ENCODE measurements around the gene YJEFN3. TPM values are rescaled to one million over a fixed set of nuclear protein-coding genes. Genes with fewer than 3 reads are reported as not detected.

Gene YJEFN3, protein sequence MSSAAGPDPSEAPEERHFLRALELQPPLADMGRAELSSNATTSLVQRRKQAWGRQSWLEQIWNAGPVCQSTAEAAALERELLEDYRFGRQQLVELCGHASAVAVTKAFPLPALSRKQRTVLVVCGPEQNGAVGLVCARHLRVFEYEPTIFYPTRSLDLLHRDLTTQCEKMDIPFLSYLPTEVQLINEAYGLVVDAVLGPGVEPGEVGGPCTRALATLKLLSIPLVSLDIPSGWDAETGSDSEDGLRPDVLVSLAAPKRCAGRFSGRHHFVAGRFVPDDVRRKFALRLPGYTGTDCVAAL
- total RNA-seq (2021), result 15.7 and 16.6 TPM in 2 replicates
- long read RNA-seq, partial matches to known transcripts, result 0 of 1 reads
- long read RNA-seq, other reads (novel, unspliced or antisense), result 1 of 1 reads

DNA sequence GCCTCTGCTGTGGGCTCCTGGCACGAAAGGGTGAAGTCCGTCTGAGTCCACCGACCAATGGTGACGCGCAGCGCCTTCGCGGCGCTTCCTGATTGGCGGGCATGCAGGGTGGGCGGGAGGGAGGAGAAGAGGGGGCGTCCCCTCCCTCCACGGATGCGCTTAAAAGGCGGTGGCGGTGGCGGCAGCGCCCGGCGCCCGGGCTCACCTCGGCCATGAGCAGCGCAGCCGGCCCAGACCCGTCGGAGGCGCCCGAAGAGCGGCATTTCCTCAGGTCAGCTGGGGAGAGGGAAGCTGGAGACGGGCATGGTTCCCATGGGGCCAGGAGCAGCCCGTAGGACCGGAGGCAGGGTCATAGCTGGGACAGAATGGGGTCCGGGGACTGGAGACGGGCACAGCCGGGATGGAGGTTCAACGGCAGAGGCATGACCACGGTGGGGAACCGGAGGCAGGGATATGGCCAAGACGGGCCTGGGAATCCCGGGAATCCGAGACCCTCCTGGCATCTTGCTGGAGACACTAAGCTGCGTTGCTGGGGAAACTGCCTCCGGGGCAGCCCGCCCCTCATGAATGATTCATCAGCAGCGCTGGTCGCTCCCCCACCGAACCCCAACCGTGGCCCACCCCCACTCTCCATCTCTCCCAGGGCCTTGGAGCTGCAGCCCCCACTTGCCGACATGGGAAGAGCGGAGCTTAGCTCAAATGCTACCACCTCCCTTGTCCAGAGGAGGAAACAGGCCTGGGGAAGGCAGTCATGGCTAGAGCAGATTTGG is at the start of gene YJEFN3:
Gene YJEFN3 (plus strand): TSS at position 191 of the 770 bp plus-strand sequence. CDS start 22 bp downstream, at position 213.
- Histone ChIP-seq H4K5ac (ENCODE audit: insufficient read length, low read depth, low read length) (no peak within 1 kb of the TSS), H3K56ac (ENCODE audit: insufficient read length, low read depth, low read length) (no peak within 1 kb of the TSS), H3K9me3 (ENCODE audit: control insufficient read depth, low read depth, low read length) (no peaks in the 10 kb centered on the region), H3K23ac (ENCODE audit: insufficient read length, low read depth, low read length) (no peak within 1 kb of the TSS), H2BK15ac (ENCODE audit: low read depth, low read length) (no peak within 1 kb of the TSS), H3K9ac (ENCODE audit: extremely low read depth, insufficient read length, low read length) (no peak within 1 kb of the TSS), H2BK12ac (ENCODE audit: insufficient read length, low read depth, low read length) (no peak within 1 kb of the TSS), H2BK5ac (ENCODE audit: insufficient read length, low read length) (no peak within 1 kb of the TSS), H3K4me2 (ENCODE audit: insufficient read depth, insufficient read length, low read length) (no peak within 1 kb of the TSS), H4K20me1 (ENCODE audit: control insufficient read depth, insufficient read depth, insufficient read length) (peaks cover 3% of the 10 kb centered on the region), H3K18ac (ENCODE audit: insufficient read length, low read depth, low read length) (no peak within 1 kb of the TSS), H3K79me2 (ENCODE audit: insufficient read depth, low read length) (no peaks in the 10 kb centered on the region), H3K14ac (ENCODE audit: insufficient read depth, low read length) (no peak within 1 kb of the TSS), H4K91ac (ENCODE audit: insufficient read length, low read depth, low read length) (no peak within 1 kb of the TSS), H3K4ac (ENCODE audit: low read depth, low read length) (no peak within 1 kb of the TSS), H3K27ac (ENCODE audit: insufficient read length, low read depth, low read length) (no peak within 1 kb of the TSS), H2AFZ (ENCODE audit: low read length) (no peak within 1 kb of the TSS), H3T11ph (ENCODE audit: low read length) (no peak within 1 kb of the TSS), H2AK5ac (ENCODE audit: insufficient read length, low read length) (no peak within 1 kb of the TSS), H2BK120ac (ENCODE audit: low read depth, low read length, poor library complexity, severe bottlenecking) (no peak within 1 kb of the TSS), H3K23me2 (ENCODE audit: insufficient read length, low read depth, low read length, poor library complexity, severe bottlenecking) (no peaks in the 10 kb centered on the region), H3K79me1 (ENCODE audit: insufficient read depth, low read depth, low read length, poor library complexity, severe bottlenecking) (peaks cover 5% of the 10 kb centered on the region), H4K8ac (replicated peaks; ENCODE audit: insufficient read length, low read depth, low read length) (no peak within 1 kb of the TSS), H3K4me1 (ENCODE audit: insufficient read depth, low read length) (no peaks in the 10 kb centered on the region), H2BK20ac (ENCODE audit: low read depth, low read length, poor library complexity, severe bottlenecking) (no peak within 1 kb of the TSS), H3K27me3 (ENCODE audit: insufficient read depth, low read length) (no peaks in the 10 kb centered on the region)
- Mint-ChIP-seq H3K27ac (peak within 1 kb of the TSS in 2 of 3 experiments; percentile 73 to 80; a peak in 4 of 7 replicates), H3K27me3 (ENCODE audit: low read depth) (peaks cover 6% of the 10 kb centered on the region), H3K9me3 (no peaks in the 10 kb centered on the region), H3K4me1 (peaks cover 13 to 31% of the 10 kb centered on the region in 2 experiments), H3K4me3 (peak within 1 kb of the TSS in 1 of 2 experiments; percentile 16; a peak in 1 of 5 replicates), H3K36me3 (ENCODE audit: insufficient read depth in 1 of 3, low read depth in 3 of 3) (peaks cover 13 to 59% (median 44%) of the 10 kb centered on the region in 3 experiments; a peak in 6 of 7 replicates)
- WGBS (ENCODE audit: extremely low coverage, insufficient read length, low lambda C conversion rate), result no CpG with 5 or more reads among the region's 50 CpGs
- TF ChIP-seq, protein P1, sequence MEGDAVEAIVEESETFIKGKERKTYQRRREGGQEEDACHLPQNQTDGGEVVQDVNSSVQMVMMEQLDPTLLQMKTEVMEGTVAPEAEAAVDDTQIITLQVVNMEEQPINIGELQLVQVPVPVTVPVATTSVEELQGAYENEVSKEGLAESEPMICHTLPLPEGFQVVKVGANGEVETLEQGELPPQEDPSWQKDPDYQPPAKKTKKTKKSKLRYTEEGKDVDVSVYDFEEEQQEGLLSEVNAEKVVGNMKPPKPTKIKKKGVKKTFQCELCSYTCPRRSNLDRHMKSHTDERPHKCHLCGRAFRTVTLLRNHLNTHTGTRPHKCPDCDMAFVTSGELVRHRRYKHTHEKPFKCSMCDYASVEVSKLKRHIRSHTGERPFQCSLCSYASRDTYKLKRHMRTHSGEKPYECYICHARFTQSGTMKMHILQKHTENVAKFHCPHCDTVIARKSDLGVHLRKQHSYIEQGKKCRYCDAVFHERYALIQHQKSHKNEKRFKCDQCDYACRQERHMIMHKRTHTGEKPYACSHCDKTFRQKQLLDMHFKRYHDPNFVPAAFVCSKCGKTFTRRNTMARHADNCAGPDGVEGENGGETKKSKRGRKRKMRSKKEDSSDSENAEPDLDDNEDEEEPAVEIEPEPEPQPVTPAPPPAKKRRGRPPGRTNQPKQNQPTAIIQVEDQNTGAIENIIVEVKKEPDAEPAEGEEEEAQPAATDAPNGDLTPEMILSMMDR (conservative IDR thresholded peaks at IDR 0.05), result no peak
- peak; percentile 91 for DNase-seq

Measured in H9 (cell line).